Amygdala (tissue), 56 donors: ENCODE results near the gene MIER2.

Source experiments
- DNase-seq, 56 donors: peaks; one replicate each; lab custom pipeline; 2025; lab: John Stamatoyannopoulos, UW

Gene MIER2

GRCh38 chr19:310781-311496 is 33.7 kb downstream of the MIER2 start:
- DNase-seq: no peak

- DNase-seq: no peak
These were observed 34.4 kb downstream of the MIER2 start for GRCh38 chr19:310141-310651.

GRCh38 chr19:309206-309565 is 35.4 kb downstream of the MIER2 start:
- no peak for DNase-seq

- no peak for DNase-seq
These were observed 36.0 kb downstream of the MIER2 start for GRCh38 chr19:308471-309205.

- no peak for DNase-seq
These were observed 36.7 kb downstream of the MIER2 start for GRCh38 chr19:307793-308420.

- DNase-seq: no peak
These were observed 37.5 kb downstream of the MIER2 start for GRCh38 chr19:307111-307531.

GRCh38 chr19:306151-306900 is 38.3 kb downstream of the MIER2 start:
- no peak for DNase-seq

GRCh38 chr19:305240-306150 is 39.1 kb downstream of the MIER2 start:
- no peak for DNase-seq

- no peak for DNase-seq
These were observed 47.9 kb downstream of the MIER2 start for GRCh38 chr19:296476-297225.

GRCh38 chr19:295687-296370 is 48.8 kb downstream of the MIER2 start:
- DNase-seq: no peak

GRCh38 chr19:294946-295686 is 49.5 kb downstream of the MIER2 start:
- DNase-seq: peak in 17 of 56 donors; percentile 12 to 67 (median 29)

- peak in 14 of 56 donors; percentile 2 to 37 (median 18) for DNase-seq
These were observed 50.2 kb downstream of the MIER2 start for GRCh38 chr19:294341-294945.

GRCh38 chr19:293436-294110 is 51.0 kb downstream of the MIER2 start:
- DNase-seq: no peak

GRCh38 chr19:292951-293350 is 51.6 kb downstream of the MIER2 start:
- DNase-seq: no peak

GRCh38 chr19:292281-292884 is 52.2 kb downstream of the MIER2 start:
- DNase-seq: no peak
